HepG2 (cell line): ENCODE data around the gene LYSET.

ENCODE experiments used
- ARNT ChIP-seq: fragments of 450-650 bp; IDR thresholded peaks from 2 replicates; pipeline ENCODE4 v1.6.1; 2017
- BORCS8-MEF2B ChIP-seq: sonication (generic); formaldehyde crosslinking; IDR thresholded peaks from 2 replicates; pipeline ENCODE4 v1.8.0; 2022; ENCODE audit warnings: mild to moderate bottlenecking, missing genetic modification reagents
- DR1 ChIP-seq: sonication (generic); formaldehyde crosslinking; IDR thresholded peaks from 2 replicates; pipeline ENCODE4 v1.8.0; 2021; ENCODE audit warnings: mild to moderate bottlenecking, missing genetic modification reagents, inconsistent platforms
- FOXK2 ChIP-seq: fragments of 450-650 bp; IDR thresholded peaks from 2 replicates; pipeline ENCODE4 v1.6.1; 2016
- NCOA1 ChIP-seq: sonication (generic); formaldehyde crosslinking; IDR thresholded peaks from 2 replicates; pipeline ENCODE4 v1.9.0; 2021; ENCODE audit warnings: missing genetic modification reagents
- POLR2A ChIP-seq, 2 experiments: IDR thresholded peaks; 2 replicates each; pipeline ENCODE4 v1.6.1; 2011; ENCODE audit warnings: low read depth in 2 of 2, low read length in 2 of 2, mild to moderate bottlenecking in 1 of 2, moderate library complexity in 1 of 2; ENCODE audit not compliant: insufficient read depth in 1 of 2
- SMC3 ChIP-seq: IDR thresholded peaks from 2 replicates; pipeline ENCODE4 v1.6.1; 2011; ENCODE audit warnings: low read length, improper control_type of control experiment
- TBP ChIP-seq: sonication (generic); formaldehyde crosslinking; IDR thresholded peaks from 2 replicates; pipeline ENCODE4 v1.5.0; 2020; ENCODE audit warnings: missing genetic modification reagents
- ZNF292 ChIP-seq: sonication (generic); formaldehyde crosslinking; IDR thresholded peaks from 2 replicates; pipeline ENCODE4 v1.8.1; 2022; ENCODE audit warnings: mild to moderate bottlenecking, low read depth, missing genetic modification reagents, borderline replicate concordance
- TF ChIP-seq, protein P1 (sequence below): sonication (generic); formaldehyde crosslinking; IDR thresholded peaks from 2 replicates; pipeline ENCODE4 v1.5.0; 2020; ENCODE audit warnings: mild to moderate bottlenecking, missing genetic modification reagents, moderate library complexity

DNA sequence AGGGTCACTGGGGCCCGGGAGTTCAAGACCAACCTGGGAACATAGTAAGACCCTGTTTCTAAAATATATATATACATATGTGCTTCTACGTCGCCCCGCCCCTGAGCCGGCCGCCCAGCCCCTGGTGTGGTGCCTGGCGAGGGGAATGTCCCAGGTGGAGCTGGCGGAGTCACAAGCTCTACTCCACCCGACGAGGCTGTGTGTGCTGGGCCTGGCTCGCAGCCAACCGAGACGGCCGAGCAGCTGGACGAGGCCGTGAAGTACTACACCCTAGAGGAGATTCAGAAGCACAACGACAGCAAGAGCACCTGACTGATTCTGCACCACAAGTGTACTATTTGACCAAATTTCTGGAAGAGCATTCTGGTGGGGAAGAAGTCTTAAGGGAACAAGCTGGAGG, 47.3 kb upstream of the LYSET start:
- TF ChIP-seq BORCS8-MEF2B (CRISPR knock-in tag) (no peak), TBP (CRISPR knock-in tag) (no peak), POLR2A (IDR thresholded peaks at IDR 0.05; ENCODE audit: insufficient read depth in 1 of 2, low read depth in 2 of 2, low read length in 2 of 2) (no peak), SMC3 (no peak), DR1 (CRISPR knock-in tag) (no peak), ARNT (no peak), ZNF292 (CRISPR knock-in tag) (no peak), FOXK2 (no peak), NCOA1 (CRISPR knock-in tag) (no peak)
- TF ChIP-seq, protein P1, sequence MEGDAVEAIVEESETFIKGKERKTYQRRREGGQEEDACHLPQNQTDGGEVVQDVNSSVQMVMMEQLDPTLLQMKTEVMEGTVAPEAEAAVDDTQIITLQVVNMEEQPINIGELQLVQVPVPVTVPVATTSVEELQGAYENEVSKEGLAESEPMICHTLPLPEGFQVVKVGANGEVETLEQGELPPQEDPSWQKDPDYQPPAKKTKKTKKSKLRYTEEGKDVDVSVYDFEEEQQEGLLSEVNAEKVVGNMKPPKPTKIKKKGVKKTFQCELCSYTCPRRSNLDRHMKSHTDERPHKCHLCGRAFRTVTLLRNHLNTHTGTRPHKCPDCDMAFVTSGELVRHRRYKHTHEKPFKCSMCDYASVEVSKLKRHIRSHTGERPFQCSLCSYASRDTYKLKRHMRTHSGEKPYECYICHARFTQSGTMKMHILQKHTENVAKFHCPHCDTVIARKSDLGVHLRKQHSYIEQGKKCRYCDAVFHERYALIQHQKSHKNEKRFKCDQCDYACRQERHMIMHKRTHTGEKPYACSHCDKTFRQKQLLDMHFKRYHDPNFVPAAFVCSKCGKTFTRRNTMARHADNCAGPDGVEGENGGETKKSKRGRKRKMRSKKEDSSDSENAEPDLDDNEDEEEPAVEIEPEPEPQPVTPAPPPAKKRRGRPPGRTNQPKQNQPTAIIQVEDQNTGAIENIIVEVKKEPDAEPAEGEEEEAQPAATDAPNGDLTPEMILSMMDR, result peak; percentile 35; the same call in 1 of the 2 replicates
